OCI-M2 (cell line): ENCODE results near the gene MRPS22.
A peak's percentile ranks its signal among the peaks of the same experiment; 100 is the strongest.
"Not testable (repeated sequence)": the region's sequence is repeated elsewhere in the genome, so short reads cannot be mapped to it uniquely, and the experiment has no call there.

ENCODE experiments used
- DNase-seq: peaks from one replicate; lab custom pipeline; 2025; ENCODE audit not compliant: unreplicated experiment; lab: John Stamatoyannopoulos, UW

MRPS22 gene

DNA sequence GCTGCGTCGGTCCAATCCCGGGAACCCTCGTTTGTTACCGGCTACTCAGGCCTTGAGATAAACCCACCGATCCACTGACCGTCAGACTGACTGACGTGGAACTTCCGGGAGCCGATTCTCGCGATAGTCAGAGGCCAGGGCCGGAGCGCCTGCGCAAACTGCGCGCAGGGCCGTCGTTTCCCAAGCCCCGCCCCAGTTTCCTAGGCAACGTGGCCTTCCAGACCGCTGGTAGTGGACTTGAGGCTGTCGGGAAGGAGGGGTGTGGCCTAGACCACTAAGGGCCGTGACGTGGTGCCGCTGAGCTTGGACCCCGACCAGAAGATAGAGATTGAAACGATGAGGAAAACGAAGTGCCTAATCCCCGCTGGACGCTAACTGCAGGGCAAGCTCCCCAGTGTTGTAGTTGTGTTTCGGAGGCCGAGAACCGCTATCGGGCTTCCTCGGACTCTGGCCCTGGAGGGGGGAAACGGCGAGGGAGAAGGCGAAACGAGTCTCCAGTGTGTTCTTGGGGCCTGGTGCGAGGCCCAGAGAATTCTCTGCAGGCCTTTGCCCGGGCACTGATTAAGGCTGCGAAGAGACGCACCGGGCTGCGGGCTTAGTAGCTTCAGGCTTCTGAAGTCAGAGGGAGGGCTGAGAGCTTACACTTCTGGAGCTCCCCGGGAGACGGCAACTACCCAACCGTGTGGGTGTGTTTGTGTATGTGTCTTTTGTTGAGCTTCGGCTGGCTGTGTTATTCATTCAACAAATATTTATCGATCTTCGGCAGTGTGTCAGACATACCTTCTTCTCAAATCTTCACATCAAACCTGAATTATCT is 45.9 kb downstream of the MRPS22 start, which contains the start of gene COPB2:
COPB2 (minus strand) TSS at position 96 of the 817 bp plus-strand sequence. CDS start 97 bp downstream, outside the sequence.
- DNase-seq, result peak; percentile 90

DNA sequence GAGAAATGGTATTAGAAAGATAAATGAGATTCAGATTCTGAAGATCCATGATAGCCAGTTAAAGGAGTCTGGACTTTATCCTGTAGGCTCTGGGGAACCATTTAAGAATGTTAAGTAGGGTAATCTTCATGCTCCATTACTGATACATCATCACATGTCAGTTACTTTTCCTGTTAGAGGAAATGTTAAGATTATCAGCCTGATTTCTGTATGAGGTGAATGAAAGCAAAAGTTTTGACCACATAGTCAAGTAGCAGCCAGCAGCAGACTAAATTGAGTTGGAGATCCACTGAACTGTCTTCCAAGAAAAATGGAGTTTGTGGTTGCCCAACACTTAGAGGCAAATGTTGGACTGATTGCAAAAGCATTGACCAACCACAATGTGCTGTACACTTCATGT is 50.3 kb downstream of the MRPS22 start:
- no peak for DNase-seq

GRCh38 chr3:139396707-139397106 is 52.9 kb downstream of the MRPS22 start:
- DNase-seq, result no peak

- DNase-seq, result not testable (repeated sequence)
Measured at GRCh38 chr3:139401155-139401554, 57.3 kb downstream of the MRPS22 start.
